ENCODE results near the gene PKIG. TPM values are rescaled to one million over a fixed set of nuclear protein-coding genes. Genes with fewer than 3 reads are reported as not detected.

The PKIG gene
- polyA plus RNA-seq, 1 donor from 2014 or later = 174 TPM

- Histone ChIP-seq H3K27ac (ENCODE audit: low read length) (no peak overlapping the region), H3K36me3 (ENCODE audit: insufficient read depth, low read length) (no peaks in the 10 kb centered on the region), H3K4me2 (ENCODE audit: low read length) (no peak overlapping the region), H3F3A (ENCODE audit: insufficient read depth, low read length, poor library complexity, severe bottlenecking) (no peaks in the 10 kb centered on the region), H3K9ac (ENCODE audit: low read length) (no peak overlapping the region), H3K4me3 (ENCODE audit: low read length) (no peak overlapping the region), H3K79me2 (replicated peaks; ENCODE audit: insufficient read depth, low read length) (no peaks in the 10 kb centered on the region), H2AFZ (ENCODE audit: low read depth, low read length) (no peak overlapping the region), H3K9me3 (ENCODE audit: low read length) (no peaks in the 10 kb centered on the region), H3K27me3 (ENCODE audit: insufficient read depth, low read depth, low read length) (no peaks in the 10 kb centered on the region), H4K20me1 (ENCODE audit: insufficient read depth) (no peaks in the 10 kb centered on the region), H3K9me2 (ENCODE audit: insufficient read depth, low read length) (no peaks in the 10 kb centered on the region)
- TF ChIP-seq CTCF (IDR thresholded peaks at IDR 0.05; ENCODE audit: poor library complexity, severe bottlenecking) = no peak
- TF ChIP-seq RAD21 (conservative IDR thresholded peaks at IDR 0.05) = no peak
- TF ChIP-seq, protein P1, sequence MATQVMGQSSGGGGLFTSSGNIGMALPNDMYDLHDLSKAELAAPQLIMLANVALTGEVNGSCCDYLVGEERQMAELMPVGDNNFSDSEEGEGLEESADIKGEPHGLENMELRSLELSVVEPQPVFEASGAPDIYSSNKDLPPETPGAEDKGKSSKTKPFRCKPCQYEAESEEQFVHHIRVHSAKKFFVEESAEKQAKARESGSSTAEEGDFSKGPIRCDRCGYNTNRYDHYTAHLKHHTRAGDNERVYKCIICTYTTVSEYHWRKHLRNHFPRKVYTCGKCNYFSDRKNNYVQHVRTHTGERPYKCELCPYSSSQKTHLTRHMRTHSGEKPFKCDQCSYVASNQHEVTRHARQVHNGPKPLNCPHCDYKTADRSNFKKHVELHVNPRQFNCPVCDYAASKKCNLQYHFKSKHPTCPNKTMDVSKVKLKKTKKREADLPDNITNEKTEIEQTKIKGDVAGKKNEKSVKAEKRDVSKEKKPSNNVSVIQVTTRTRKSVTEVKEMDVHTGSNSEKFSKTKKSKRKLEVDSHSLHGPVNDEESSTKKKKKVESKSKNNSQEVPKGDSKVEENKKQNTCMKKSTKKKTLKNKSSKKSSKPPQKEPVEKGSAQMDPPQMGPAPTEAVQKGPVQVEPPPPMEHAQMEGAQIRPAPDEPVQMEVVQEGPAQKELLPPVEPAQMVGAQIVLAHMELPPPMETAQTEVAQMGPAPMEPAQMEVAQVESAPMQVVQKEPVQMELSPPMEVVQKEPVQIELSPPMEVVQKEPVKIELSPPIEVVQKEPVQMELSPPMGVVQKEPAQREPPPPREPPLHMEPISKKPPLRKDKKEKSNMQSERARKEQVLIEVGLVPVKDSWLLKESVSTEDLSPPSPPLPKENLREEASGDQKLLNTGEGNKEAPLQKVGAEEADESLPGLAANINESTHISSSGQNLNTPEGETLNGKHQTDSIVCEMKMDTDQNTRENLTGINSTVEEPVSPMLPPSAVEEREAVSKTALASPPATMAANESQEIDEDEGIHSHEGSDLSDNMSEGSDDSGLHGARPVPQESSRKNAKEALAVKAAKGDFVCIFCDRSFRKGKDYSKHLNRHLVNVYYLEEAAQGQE (IDR thresholded peaks at IDR 0.05; ENCODE audit: borderline replicate concordance) = no peak
- no peak for TF ChIP-seq MXI1 (conservative IDR thresholded peaks at IDR 0.05; ENCODE audit: poor library complexity, severe bottlenecking)
- no peak for TF ChIP-seq EZH2 (IDR thresholded peaks at IDR 0.05; ENCODE audit: borderline replicate concordance, insufficient read depth, low read length, poor library complexity, severe bottlenecking)
- TF ChIP-seq SMC3 (conservative IDR thresholded peaks at IDR 0.05; ENCODE audit: poor library complexity) = no peak
- TF ChIP-seq EP300 (conservative IDR thresholded peaks at IDR 0.05; ENCODE audit: poor library complexity, severe bottlenecking) = no peak
- no peak for TF ChIP-seq TAF1 (IDR thresholded peaks at IDR 0.05; ENCODE audit: low read depth)
Measured at GRCh38 chr20:44600301-44600700, 17.9 kb downstream of the PKIG start.

DNA sequence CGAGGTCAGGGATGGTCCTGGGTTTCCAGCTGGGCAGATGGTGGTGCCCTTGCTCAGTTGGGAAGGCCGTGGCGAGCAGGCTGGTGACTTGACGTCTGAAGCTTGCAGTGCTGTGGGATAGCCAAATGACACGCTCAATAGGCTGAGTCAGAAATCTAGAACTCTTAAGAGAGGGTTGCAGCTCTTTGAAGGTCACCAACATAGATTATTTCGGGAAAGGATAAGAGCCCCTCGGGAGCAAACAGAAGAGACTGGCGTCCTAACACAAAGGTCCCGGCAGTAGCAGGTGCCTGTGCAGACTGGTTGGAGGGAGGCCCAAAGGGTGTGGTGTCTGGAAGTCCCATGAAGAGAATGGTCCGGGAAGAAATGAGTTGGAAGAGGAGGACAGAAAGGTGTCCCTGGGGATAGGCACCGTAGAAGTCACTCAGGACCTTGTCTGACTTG is 18.4 kb downstream of the PKIG start:
- Histone ChIP-seq H3K4me3 (ENCODE audit: low read length) (no peak overlapping the region), H3K27me3 (ENCODE audit: insufficient read depth, low read depth, low read length) (no peaks in the 10 kb centered on the region), H2AFZ (ENCODE audit: low read depth, low read length) (no peak overlapping the region), H3K9me3 (ENCODE audit: low read length) (no peaks in the 10 kb centered on the region), H3K9me2 (ENCODE audit: insufficient read depth, low read length) (no peaks in the 10 kb centered on the region), H3K4me2 (ENCODE audit: low read length) (no peak overlapping the region), H3K36me3 (ENCODE audit: insufficient read depth, low read length) (no peaks in the 10 kb centered on the region), H3K9ac (ENCODE audit: low read length) (no peak overlapping the region), H3K79me2 (replicated peaks; ENCODE audit: insufficient read depth, low read length) (no peaks in the 10 kb centered on the region), H3K27ac (ENCODE audit: low read length) (no peak overlapping the region), H4K20me1 (ENCODE audit: insufficient read depth) (no peaks in the 10 kb centered on the region), H3F3A (ENCODE audit: insufficient read depth, low read length, poor library complexity, severe bottlenecking) (no peaks in the 10 kb centered on the region)
- TF ChIP-seq TAF1 (IDR thresholded peaks at IDR 0.05; ENCODE audit: low read depth) = no peak
- TF ChIP-seq RAD21 (conservative IDR thresholded peaks at IDR 0.05) = no peak
- no peak for TF ChIP-seq CTCF (IDR thresholded peaks at IDR 0.05; ENCODE audit: poor library complexity, severe bottlenecking)
- no peak for TF ChIP-seq EP300 (conservative IDR thresholded peaks at IDR 0.05; ENCODE audit: poor library complexity, severe bottlenecking)
- no peak for TF ChIP-seq SMC3 (conservative IDR thresholded peaks at IDR 0.05; ENCODE audit: poor library complexity)

Data from neural cell (in vitro differentiated cells).